GM12891 (cell line): Measurements from ENCODE around the gene HEXD.
A peak's percentile ranks its signal among the peaks of the same experiment; 100 is the strongest.
"Not testable (repeated sequence)": the region's sequence is repeated elsewhere in the genome, so short reads cannot be mapped to it uniquely, and the experiment has no call there.

Source experiments
- DNase-seq: peaks from one replicate; pipeline ENCODE4 v3.0.0; 2011; ENCODE audit warnings: low spot score; ENCODE audit not compliant: insufficient read length
- FAIRE-seq: peaks from 2 replicates; lab custom pipeline; 2011; peaks lifted over from hg19 to GRCh38; lab: Jason Lieb, UNC
- PAX5 ChIP-seq: IDR thresholded peaks from 2 replicates; pipeline ENCODE4 v1.6.1; 2011; ENCODE audit warnings: low read length, moderate library complexity, mild to moderate bottlenecking; ENCODE audit not compliant: insufficient read depth, severe bottlenecking
- POLR2A ChIP-seq: IDR thresholded peaks from 2 replicates; pipeline ENCODE4 v1.6.1; 2011; ENCODE audit warnings: low read depth, low read length, control low read depth
- POLR2AphosphoS5 ChIP-seq: IDR thresholded peaks from 2 replicates; pipeline ENCODE4 v1.6.1; 2011; ENCODE audit warnings: low read depth, low read length, control low read depth
- POU2F2 ChIP-seq: IDR thresholded peaks from 2 replicates; pipeline ENCODE4 v1.6.1; 2011; ENCODE audit warnings: low read depth, mild to moderate bottlenecking, control low read depth, low read length, moderate library complexity
- SPI1 ChIP-seq: IDR thresholded peaks from 2 replicates; pipeline ENCODE4 v1.6.1; 2011; ENCODE audit warnings: low read depth, low read length, control low read depth
- TAF1 ChIP-seq: IDR thresholded peaks from 2 replicates; pipeline ENCODE4 v1.6.1; 2011; ENCODE audit warnings: low read depth, low read length, control low read depth

Gene HEXD

DNA sequence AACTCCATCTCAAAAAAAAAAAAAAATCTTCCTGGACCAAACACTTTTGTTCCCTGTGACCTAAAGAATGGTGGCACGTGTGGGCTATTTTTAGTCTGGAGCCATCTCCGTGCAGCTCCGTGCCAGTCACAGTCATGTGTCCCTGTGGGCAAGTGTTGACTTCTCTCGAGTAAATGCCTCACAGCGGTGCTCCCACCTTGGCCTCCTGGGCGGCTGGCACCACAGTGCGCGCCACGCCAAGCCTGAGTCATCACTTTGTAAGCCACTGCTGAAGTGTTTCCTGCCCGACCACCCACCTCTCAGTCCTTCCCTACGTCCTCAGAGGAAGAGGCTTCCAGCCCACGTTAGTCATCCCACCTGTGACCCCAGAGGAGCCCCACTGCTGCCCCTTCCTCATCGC lies 10.9 kb upstream of the HEXD start:
- DNase-seq (no peak), FAIRE-seq (no peak)
- TF ChIP-seq POLR2AphosphoS5 (no peak), POLR2A (no peak), TAF1 (no peak), SPI1 (no peak), POU2F2 (no peak), PAX5 (no peak)

- FAIRE-seq, result no peak
- TF ChIP-seq SPI1, result no peak
- TF ChIP-seq TAF1, result no peak
- no peak for TF ChIP-seq POU2F2
- TF ChIP-seq POLR2A, result no peak
- no peak for DNase-seq
Measured at GRCh38 chr17:82408288-82408937, 9.7 kb upstream of the HEXD start.

- FAIRE-seq, result no peak
- DNase-seq, result no peak
- TF ChIP-seq SPI1, result no peak
- no peak for TF ChIP-seq POLR2A
- TF ChIP-seq POLR2AphosphoS5, result no peak
- no peak for TF ChIP-seq PAX5
- TF ChIP-seq TAF1, result no peak
- TF ChIP-seq POU2F2, result no peak
Measured at GRCh38 chr17:82408938-82409318, 9.2 kb upstream of the HEXD start.

- no peak for FAIRE-seq
- no peak for TF ChIP-seq POLR2A
- no peak for TF ChIP-seq POU2F2
- TF ChIP-seq POLR2AphosphoS5, result no peak
- no peak for TF ChIP-seq TAF1
- TF ChIP-seq SPI1, result no peak
- no peak for TF ChIP-seq PAX5
- no peak for DNase-seq
Measured at GRCh38 chr17:82410014-82410716, 8.0 kb upstream of the HEXD start.

GRCh38 chr17:82411396-82412053 lies 6.6 kb upstream of the HEXD start:
- TF ChIP-seq POLR2A, result no peak
- TF ChIP-seq POU2F2, result no peak
- no peak for TF ChIP-seq SPI1
- FAIRE-seq (no peak), DNase-seq (no peak)

GRCh38 chr17:82412081-82412480 lies 6.1 kb upstream of the HEXD start:
- FAIRE-seq, DNase-seq: not testable (repeated sequence)

GRCh38 chr17:82412535-82413520 lies 5.3 kb upstream of the HEXD start:
- TF ChIP-seq TAF1, result no peak
- no peak for TF ChIP-seq SPI1
- TF ChIP-seq POU2F2, result no peak
- no peak for TF ChIP-seq POLR2A
- TF ChIP-seq PAX5, result no peak
- TF ChIP-seq POLR2AphosphoS5, result no peak
- no peak for DNase-seq

GRCh38 chr17:82414548-82415281 lies 3.4 kb upstream of the HEXD start:
- DNase-seq (peak; percentile 68), FAIRE-seq (no peak)
- no peak for TF ChIP-seq SPI1
- no peak for TF ChIP-seq PAX5
- no peak for TF ChIP-seq POU2F2
- TF ChIP-seq TAF1, result no peak
- TF ChIP-seq POLR2A, result no peak
- no peak for TF ChIP-seq POLR2AphosphoS5

More at GRCh38 chr17:82412535-82413520, 5.3 kb upstream of the HEXD start:
- no peak for FAIRE-seq

DNA sequence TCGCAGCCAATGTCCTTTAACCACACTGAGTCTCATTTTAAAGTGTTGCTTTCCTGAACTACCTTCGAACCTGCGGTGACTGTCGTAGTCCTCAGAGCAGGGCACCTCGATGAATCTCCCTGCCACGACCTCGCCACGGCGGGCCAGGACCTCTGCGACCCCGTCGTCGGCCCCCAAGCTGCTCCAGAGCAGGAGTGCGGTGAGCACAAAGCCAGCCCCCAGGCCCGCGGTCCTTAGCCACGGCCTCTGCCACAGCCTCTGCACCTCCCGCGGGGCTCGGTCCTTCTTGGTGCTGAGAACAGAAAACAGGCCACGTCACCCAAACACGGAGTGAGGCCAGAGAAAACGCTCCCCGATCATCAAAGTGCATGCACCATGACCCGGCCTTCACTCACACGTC lies 2.8 kb upstream of the HEXD start:
- DNase-seq (no peak), FAIRE-seq (no peak)
- no peak for TF ChIP-seq POU2F2
- TF ChIP-seq POLR2AphosphoS5, result no peak
- no peak for TF ChIP-seq POLR2A
- no peak for TF ChIP-seq TAF1
- no peak for TF ChIP-seq PAX5
- no peak for TF ChIP-seq SPI1
